ENCODE results near the gene SGCD. TPM values are rescaled to one million over a fixed set of nuclear protein-coding genes. Genes with fewer than 3 reads are reported as not detected.

SGCD gene
- total RNA-seq, 1 experiment from 2014 or later = not detected

DNA sequence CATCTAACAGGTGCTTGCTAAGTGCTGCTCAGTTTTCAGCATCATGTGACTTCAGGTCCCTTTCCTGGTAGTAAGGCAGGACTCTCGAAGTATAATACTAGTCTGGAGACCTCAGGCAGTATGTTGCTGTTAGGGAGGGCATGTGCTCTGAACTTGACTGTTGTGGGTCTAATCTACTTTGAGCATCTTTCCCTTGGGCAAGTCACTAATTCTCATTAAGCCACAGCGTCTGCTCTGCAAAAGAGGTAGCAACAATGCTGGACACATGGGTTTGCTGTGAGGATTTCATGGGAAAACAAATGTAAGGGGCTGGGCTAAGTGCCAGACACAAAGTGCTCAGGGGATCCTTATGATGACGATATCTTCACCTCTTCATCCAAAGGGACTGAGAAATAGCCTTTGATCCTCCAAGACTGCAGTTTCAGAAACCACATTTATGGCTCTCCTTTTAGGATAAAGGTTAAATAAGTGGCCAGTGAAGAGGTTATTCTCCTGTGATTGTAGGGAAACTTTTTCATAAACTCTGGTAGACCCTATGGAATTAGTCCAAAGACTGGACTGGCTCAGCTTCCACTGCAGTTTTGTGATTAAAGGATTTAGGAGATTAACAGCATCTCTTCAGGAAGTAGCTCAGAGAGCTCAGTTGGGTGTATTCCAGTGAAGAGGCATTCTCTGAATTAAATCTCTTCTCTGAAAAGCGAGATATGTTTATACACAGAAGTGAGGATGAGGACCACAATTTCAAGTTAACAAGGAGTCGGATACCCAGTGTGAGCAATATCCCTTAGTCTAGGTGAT, 216.6 kb downstream of the SGCD start:
- ChIA-PET POLR2A (no interaction called here), CTCF (no interaction called here), RAD21 (ENCODE audit: low non-redundant PET in 1 of 2, low total read pairs in 2 of 2, uncharacterized antibody in 2 of 2, unreplicated experiment in 2 of 2) (no interaction called here)
- Histone ChIP-seq H3K9ac (ENCODE audit: low read length) (no peak overlapping the region), H3K4me2 (ENCODE audit: low read length) (no peak overlapping the region), H2AFZ (ENCODE audit: low read depth, low read length, poor library complexity, severe bottlenecking) (no peak overlapping the region), H3K79me2 (ENCODE audit: insufficient read depth, low read length) (no peaks in the 10 kb centered on the region), H3K27ac (ENCODE audit: low read depth, low read length) (no peak overlapping the region), H3K9me2 (ENCODE audit: insufficient read depth) (no peaks in the 10 kb centered on the region), H4K20me1 (ENCODE audit: insufficient read depth) (no peaks in the 10 kb centered on the region), H3K36me3 (ENCODE audit: control insufficient read depth in 1 of 2, insufficient read depth in 2 of 2, low read length in 2 of 2) (no peaks in the 10 kb centered on the region), H3K27me3 (ENCODE audit: insufficient read depth, low read length) (no peaks in the 10 kb centered on the region), H3K4me3 (replicated peaks in 1 of 2; ENCODE audit: low read depth in 1 of 2, low read length in 2 of 2) (no peak overlapping the region), H3K4me1 (ENCODE audit: control insufficient read depth in 1 of 2, insufficient read depth in 2 of 2, low read length in 2 of 2) (no peaks in the 10 kb centered on the region), H3K9me3 (ENCODE audit: control insufficient read depth in 1 of 2, insufficient read depth in 1 of 2, low read depth in 1 of 2, low read length in 2 of 2) (peaks cover 0 to 4% of the 10 kb centered on the region in 2 experiments; a peak in 1 of 4 replicates)
- BruUV-seq (replicated peaks) = no TSS peak
- intact Hi-C loops (cut with micrococcal nuclease) = no loop called here
- TF ChIP-seq CBX3 (IDR thresholded peaks at IDR 0.05; ENCODE audit: low read depth) = no peak
- TF ChIP-seq ZNF274 (IDR thresholded peaks at IDR 0.05; ENCODE audit: low read depth, low read length) = no peak
- no peak for TF ChIP-seq SP1 (IDR thresholded peaks at IDR 0.05; ENCODE audit: low read depth)
- TF ChIP-seq TCF7L2 (IDR thresholded peaks at IDR 0.05; ENCODE audit: borderline replicate concordance, extremely low read depth, insufficient read depth, insufficient read length) = no peak
- no peak for TF ChIP-seq YY1 (IDR thresholded peaks at IDR 0.05; ENCODE audit: extremely low read depth, insufficient replicate concordance, low read depth, low read length)
- TF ChIP-seq SIN3A (IDR thresholded peaks at IDR 0.05; ENCODE audit: low read depth) = no peak
- no peak for TF ChIP-seq SRF (IDR thresholded peaks at IDR 0.05; ENCODE audit: low read depth)
- no peak for TF ChIP-seq EGR1 (IDR thresholded peaks at IDR 0.05; ENCODE audit: low read depth)
- TF ChIP-seq, protein P1, sequence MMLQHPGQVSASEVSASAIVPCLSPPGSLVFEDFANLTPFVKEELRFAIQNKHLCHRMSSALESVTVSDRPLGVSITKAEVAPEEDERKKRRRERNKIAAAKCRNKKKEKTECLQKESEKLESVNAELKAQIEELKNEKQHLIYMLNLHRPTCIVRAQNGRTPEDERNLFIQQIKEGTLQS (IDR thresholded peaks at IDR 0.05) = no peak
- ATAC-seq = no peak
- no peak for DNase-seq (ENCODE audit: low read depth, low spot score)

DNA sequence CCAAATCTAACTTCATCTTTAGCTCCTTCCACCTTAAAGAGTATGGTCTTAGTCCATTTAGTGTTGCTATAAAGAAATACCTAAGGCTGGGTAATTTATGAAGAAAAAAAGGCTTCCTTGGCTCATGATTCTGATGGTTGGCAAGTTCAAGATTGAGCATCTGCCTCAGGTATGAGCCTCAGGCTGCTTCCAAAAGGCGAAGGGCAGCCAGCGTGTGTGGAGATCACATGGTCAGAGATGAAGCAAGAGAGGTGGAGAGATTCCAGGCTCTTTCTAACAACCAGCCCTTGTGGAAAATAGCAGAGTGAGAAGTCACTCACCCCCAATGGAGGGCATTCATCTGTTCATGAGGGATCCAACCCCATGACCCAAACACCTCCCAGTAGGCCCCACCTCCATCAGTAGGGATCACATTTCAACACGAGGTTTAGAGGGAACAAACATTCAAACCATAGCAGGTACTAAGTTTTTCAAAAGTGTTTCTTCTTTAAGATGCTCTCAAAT, 225.9 kb downstream of the SGCD start:
- DNase-seq (ENCODE audit: low read depth, low spot score) = no peak
- no peak for ATAC-seq
- no peaks in the 10 kb centered on the region for H3K9me2 ChIP-seq (ENCODE audit: insufficient read depth)
- intact Hi-C loops (cut with micrococcal nuclease) = no loop called here
- no peaks in the 10 kb centered on the region for H3K27me3 ChIP-seq (ENCODE audit: insufficient read depth, low read length)
- H3K27ac ChIP-seq (ENCODE audit: low read depth, low read length) = no peak overlapping the region
- CTCF ChIA-PET = no interaction called here
- no peak overlapping the region for H3K9ac ChIP-seq (ENCODE audit: low read length)
- RAD21 ChIA-PET (ENCODE audit: low non-redundant PET in 1 of 2, low total read pairs in 2 of 2, uncharacterized antibody in 2 of 2, unreplicated experiment in 2 of 2) = no interaction called here
- no peaks in the 10 kb centered on the region for H3K4me1 ChIP-seq (ENCODE audit: control insufficient read depth in 1 of 2, insufficient read depth in 2 of 2, low read length in 2 of 2)
- H4K20me1 ChIP-seq (ENCODE audit: insufficient read depth) = no peaks in the 10 kb centered on the region
- no TSS peak for BruUV-seq (replicated peaks)
- POLR2A ChIA-PET = no interaction called here
- no peak overlapping the region for H2AFZ ChIP-seq (ENCODE audit: low read depth, low read length, poor library complexity, severe bottlenecking)
- no peaks in the 10 kb centered on the region for H3K36me3 ChIP-seq (ENCODE audit: control insufficient read depth in 1 of 2, insufficient read depth in 2 of 2, low read length in 2 of 2)
- H3K4me2 ChIP-seq (ENCODE audit: low read length) = no peak overlapping the region
- H3K79me2 ChIP-seq (ENCODE audit: insufficient read depth, low read length) = no peaks in the 10 kb centered on the region
- H3K9me3 ChIP-seq (ENCODE audit: control insufficient read depth in 1 of 2, insufficient read depth in 1 of 2, low read depth in 1 of 2, low read length in 2 of 2) = peaks cover 0 to 3% of the 10 kb centered on the region in 2 experiments; a peak in 2 of 4 replicates
- H3K4me3 ChIP-seq (replicated peaks in 1 of 2; ENCODE audit: low read depth in 1 of 2, low read length in 2 of 2) = no peak overlapping the region
- no peak for TF ChIP-seq TCF7L2 (IDR thresholded peaks at IDR 0.05; ENCODE audit: borderline replicate concordance, extremely low read depth, insufficient read depth, insufficient read length)
- TF ChIP-seq FOSL1 (IDR thresholded peaks at IDR 0.05; ENCODE audit: low read depth) = no peak
- no peak for TF ChIP-seq ZFX (IDR thresholded peaks at IDR 0.05)
- TF ChIP-seq SRF (IDR thresholded peaks at IDR 0.05; ENCODE audit: low read depth) = no peak
- TF ChIP-seq, protein P1 (IDR thresholded peaks at IDR 0.05) = no peak
- no peak for TF ChIP-seq ZNF274 (IDR thresholded peaks at IDR 0.05; ENCODE audit: low read depth, low read length)
- TF ChIP-seq, protein P2, sequence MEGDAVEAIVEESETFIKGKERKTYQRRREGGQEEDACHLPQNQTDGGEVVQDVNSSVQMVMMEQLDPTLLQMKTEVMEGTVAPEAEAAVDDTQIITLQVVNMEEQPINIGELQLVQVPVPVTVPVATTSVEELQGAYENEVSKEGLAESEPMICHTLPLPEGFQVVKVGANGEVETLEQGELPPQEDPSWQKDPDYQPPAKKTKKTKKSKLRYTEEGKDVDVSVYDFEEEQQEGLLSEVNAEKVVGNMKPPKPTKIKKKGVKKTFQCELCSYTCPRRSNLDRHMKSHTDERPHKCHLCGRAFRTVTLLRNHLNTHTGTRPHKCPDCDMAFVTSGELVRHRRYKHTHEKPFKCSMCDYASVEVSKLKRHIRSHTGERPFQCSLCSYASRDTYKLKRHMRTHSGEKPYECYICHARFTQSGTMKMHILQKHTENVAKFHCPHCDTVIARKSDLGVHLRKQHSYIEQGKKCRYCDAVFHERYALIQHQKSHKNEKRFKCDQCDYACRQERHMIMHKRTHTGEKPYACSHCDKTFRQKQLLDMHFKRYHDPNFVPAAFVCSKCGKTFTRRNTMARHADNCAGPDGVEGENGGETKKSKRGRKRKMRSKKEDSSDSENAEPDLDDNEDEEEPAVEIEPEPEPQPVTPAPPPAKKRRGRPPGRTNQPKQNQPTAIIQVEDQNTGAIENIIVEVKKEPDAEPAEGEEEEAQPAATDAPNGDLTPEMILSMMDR (IDR thresholded peaks at IDR 0.05 in 2 of 3, conservative IDR thresholded peaks at IDR 0.05 in 1 of 3; ENCODE audit: borderline replicate concordance in 1 of 3, insufficient read depth in 1 of 3, low read depth in 2 of 3, low read length in 2 of 3) = no peak
- TF ChIP-seq EGR1 (IDR thresholded peaks at IDR 0.05; ENCODE audit: low read depth) = no peak
- no peak for TF ChIP-seq POLR2AphosphoS5 (IDR thresholded peaks at IDR 0.05; ENCODE audit: low read depth, low read length)
- TF ChIP-seq RAD21 (IDR thresholded peaks at IDR 0.05; ENCODE audit: low read depth) = no peak
- TF ChIP-seq SP1 (IDR thresholded peaks at IDR 0.05; ENCODE audit: low read depth) = no peak
- no peak for TF ChIP-seq CEBPB (IDR thresholded peaks at IDR 0.05; ENCODE audit: low read depth)
- no peak for TF ChIP-seq ELF1 (IDR thresholded peaks at IDR 0.05; ENCODE audit: borderline replicate concordance, low read depth)

Data from HCT116 (cell line).